B cell (primary cell): ENCODE data around the gene ZBTB14. TPM values are rescaled to one million over a fixed set of nuclear protein-coding genes. Genes with fewer than 3 reads are reported as not detected.

ENCODE experiments used
- ATAC-seq: fragments of 200-7000 bp; cut with Tn5 transposase; one replicate; pipeline ENCODE4 v1.10.0; 2021; ENCODE audit warnings: low read depth, mild to moderate bottlenecking, moderate number of reproducible peaks, moderate library complexity
- CTCF ChIA-PET: fragments of 350-600 bp; sonication (Branson Sonifier 250); formaldehyde crosslinking; loops from one replicate; lab custom pipeline; 2021; ENCODE audit warnings: antibody characterized with exemption, inconsistent platforms; lab: Charles Lee
- POLR2A ChIA-PET: fragments of 350-600 bp; sonication (Branson Sonifier 250); formaldehyde crosslinking; loops from one replicate; lab custom pipeline; 2021; ENCODE audit warnings: antibody characterized with exemption; lab: Charles Lee
- DNase-seq: peaks from one replicate; pipeline ENCODE4 v3.0.0; 2013
- H2AFZ ChIP-seq: 2 replicates; pipeline ENCODE4 v1.6.1; 2012; ENCODE audit warnings: mild to moderate bottlenecking, low read depth, low read length; ENCODE audit not compliant: insufficient read depth, poor library complexity, severe bottlenecking
- H3K27ac ChIP-seq, 2 donors: 1 replicate in 1 of 2; 2 replicates in 1 of 2; pipeline ENCODE4 v1.5.1; 2012 to 2013; ENCODE audit warnings: low read length in 2 of 2, mild to moderate bottlenecking in 2 of 2, moderate library complexity in 1 of 2
- H3K27me3 ChIP-seq, 4 experiments: fragments of 200-600 bp in 1 of 4; sonication (generic) in 1 of 4; replicated peaks in 1 of 4; 1 replicate in 2 of 4; 2 replicates in 2 of 4; pipeline versions ENCODE4 v1.6.1 to v1.7.0; 2013 to 2016; ENCODE audit warnings: low read length in 3 of 4, mild to moderate bottlenecking in 2 of 4, mixed read lengths in 1 of 4, moderate library complexity in 1 of 4; ENCODE audit not compliant: insufficient read depth in 4 of 4, control insufficient read depth in 3 of 4; ENCODE audit errors: control extremely low read depth in 1 of 4
- H3K36me3 ChIP-seq, 2 experiments: replicated peaks in 1 of 2; 1 replicate in 1 of 2; 2 replicates in 1 of 2; pipeline versions ENCODE4 v1.6.1 to v1.7.1; 2013; ENCODE audit warnings: low read length in 1 of 2; ENCODE audit not compliant: insufficient read depth in 2 of 2, control insufficient read depth in 1 of 2; ENCODE audit errors: control extremely low read depth in 1 of 2, extremely low read depth in 1 of 2
- H3K4me1 ChIP-seq, 2 donors: fragments of 200-600 bp in 1 of 2; sonication (generic) in 1 of 2; 1 replicate in 1 of 2; 2 replicates in 1 of 2; pipeline versions ENCODE4 v1.5.1 to v1.6.1; 2013 to 2017; ENCODE audit warnings: low read length in 2 of 2; ENCODE audit not compliant: control insufficient read depth in 2 of 2, insufficient read depth in 2 of 2
- H3K4me2 ChIP-seq: replicated peaks from 2 replicates; pipeline ENCODE3; 2012; ENCODE audit warnings: mild to moderate bottlenecking, low read depth, low read length; ENCODE audit not compliant: poor library complexity, severe bottlenecking
- H3K4me3 ChIP-seq, 5 experiments: fragments of 200-600 bp in 1 of 5; sonication (generic) in 1 of 5; 1 replicate in 3 of 5; 2 replicates in 2 of 5; pipeline versions ENCODE4 v1.5.1 to v1.7.0; 2011 to 2016; ENCODE audit warnings: low read length in 4 of 5, mild to moderate bottlenecking in 4 of 5, low read depth in 2 of 5, control low read depth in 1 of 5, moderate library complexity in 1 of 5; ENCODE audit not compliant: insufficient read depth in 1 of 5; ENCODE audit errors: control extremely low read depth in 1 of 5, extremely low read depth in 1 of 5
- H3K79me2 ChIP-seq: fragments of 200-600 bp; sonication (generic); one replicate; pipeline ENCODE4 v1.6.0; 2016; ENCODE audit warnings: low read length; ENCODE audit not compliant: control insufficient read depth, insufficient read depth
- H3K9ac ChIP-seq: fragments of 200-600 bp; sonication (generic); 2 replicates; pipeline ENCODE4 v1.6.1; 2017; ENCODE audit warnings: mild to moderate bottlenecking, low read length, moderate library complexity
- H3K9me3 ChIP-seq, 3 donors: one replicate each; pipeline versions ENCODE4 v1.6.1 to v1.7.1; 2013; ENCODE audit warnings: low read length in 2 of 3; ENCODE audit not compliant: control insufficient read depth in 2 of 3, insufficient read depth in 1 of 3; ENCODE audit errors: control extremely low read depth in 1 of 3
- H4K20me1 ChIP-seq: 2 replicates; pipeline ENCODE4 v1.6.0; 2012; ENCODE audit warnings: mild to moderate bottlenecking, low read length; ENCODE audit not compliant: insufficient read depth, control insufficient read depth, poor library complexity, severe bottlenecking
- H3K27ac Mint-ChIP-seq: one replicate; pipeline ENCODE4 v1.8.0; 2021; ENCODE audit warnings: mixed read lengths
- H3K27me3 Mint-ChIP-seq: one replicate; pipeline ENCODE4 v1.8.0; 2021; ENCODE audit warnings: mixed read lengths
- H3K4me1 Mint-ChIP-seq: one replicate; pipeline ENCODE4 v1.8.0; 2021; ENCODE audit warnings: mixed read lengths
- H3K4me3 Mint-ChIP-seq: one replicate; pipeline ENCODE4 v1.8.0; 2021; ENCODE audit warnings: mixed read lengths
- H3K9me3 Mint-ChIP-seq: one replicate; pipeline ENCODE4 v1.8.0; 2022; ENCODE audit warnings: mixed read lengths; ENCODE audit not compliant: insufficient read depth
- CTCF ChIP-seq: fragments of 200-600 bp; IDR thresholded peaks from one replicate; pipeline ENCODE4 v1.8.0; 2022; ENCODE audit warnings: antibody characterized with exemption, mild to moderate bottlenecking
- EZH2 ChIP-seq: IDR thresholded peaks from 2 replicates; pipeline ENCODE4 v1.6.1; 2012; ENCODE audit warnings: borderline replicate concordance, low read depth, mild to moderate bottlenecking, moderate library complexity, low read length; ENCODE audit not compliant: insufficient read depth, poor library complexity, severe bottlenecking
- WGBS: methylation state at CpG from one replicate; pipeline ENCODE4 v1.1.5; 2013; ENCODE audit warnings: missing lambda C conversion rate; ENCODE audit not compliant: insufficient coverage; 5-methylcytosine and 5-hydroxymethylcytosine counted together
- intact Hi-C: fragments of 100-400 bp; cut with micrococcal nuclease; formaldehyde crosslinking; loops from one replicate; pipeline ENCODE4 v1.10.0; 2022
- polyA plus RNA-seq: library from polyadenylated mRNA; depleted of rRNA; stranded (reverse); fragments of >200 nt; gene quantifications from 2 replicates; pipeline ENCODE4 v1.2.3, GENCODE V29; 2012
- total RNA-seq, 2 donors: library from RNA; stranded (reverse); fragments of 120-200 nt in 1 of 2; gene quantifications; 1 replicate in 1 of 2; 2 replicates in 1 of 2; pipeline versions ENCODE4 v1.2.3 to v1.2.4, GENCODE V29; 2013 to 2022

Gene ZBTB14
- total and polyA plus RNA-seq, 2 donors (not counting 1 experiment from before 2014, with no cell fraction given), result 12.3 to 34.2 TPM

- CTCF ChIA-PET, result no interaction called here
- Histone ChIP-seq H3K9me3 (no peaks in the 10 kb centered on the region), H3K4me3 (no peak overlapping the region), H3K27me3 (no peaks in the 10 kb centered on the region), H3K79me2 (peaks cover 22% of the 10 kb centered on the region), H3K36me3 (peaks cover under 1 to 11% of the 10 kb centered on the region in 2 experiments), H3K27ac (no peak overlapping the region), H3K4me2 (no peak overlapping the region), H4K20me1 (no peaks in the 10 kb centered on the region), H2AFZ (no peak overlapping the region), H3K4me1 (peaks cover 10 to 11% of the 10 kb centered on the region in 2 donors), H3K9ac (no peak overlapping the region)
- ATAC-seq (no peak), DNase-seq (no peak)
- Mint-ChIP-seq H3K4me3 (no peak overlapping the region), H3K4me1 (peaks cover 19% of the 10 kb centered on the region), H3K27ac (no peak overlapping the region), H3K9me3 (no peaks in the 10 kb centered on the region), H3K27me3 (no peaks in the 10 kb centered on the region)
- POLR2A ChIA-PET, result no interaction called here
- no peak for TF ChIP-seq EZH2
- no peak for TF ChIP-seq CTCF
- intact Hi-C loops, result no loop called here
These were observed 9.0 kb downstream of the ZBTB14 start for GRCh38 chr18:5286525-5286924.

- no peaks in the 10 kb centered on the region for H3K27me3 ChIP-seq
- no peak overlapping the region for H3K4me2 ChIP-seq
- no peak for TF ChIP-seq EZH2
- TF ChIP-seq CTCF, result no peak
- peaks cover 19% of the 10 kb centered on the region for H3K4me1 Mint-ChIP-seq
- no peaks in the 10 kb centered on the region for H3K27me3 Mint-ChIP-seq
- H3K9me3 ChIP-seq, result no peaks in the 10 kb centered on the region
- no peaks in the 10 kb centered on the region for H3K36me3 ChIP-seq
- no peak overlapping the region for H3K27ac Mint-ChIP-seq
- H3K4me1 ChIP-seq, result peaks cover 10 to 11% of the 10 kb centered on the region in 2 donors
- H4K20me1 ChIP-seq, result no peaks in the 10 kb centered on the region
- CTCF ChIA-PET, result interaction anchor here (0.7 kb wide), 1 partner anchor 11 kb away, joined by 3 read pairs; no protein-coding TSS in a partner anchor
- H2AFZ ChIP-seq, result no peak overlapping the region
- DNase-seq, result no peak
- H3K4me3 Mint-ChIP-seq, result no peak overlapping the region
- 71% methylated on average over 1 of the region's 2 CpGs for WGBS
- H3K9me3 Mint-ChIP-seq, result peaks cover 5% of the 10 kb centered on the region
- H3K4me3 ChIP-seq, result no peak overlapping the region
- H3K9ac ChIP-seq, result no peak overlapping the region
- intact Hi-C loops, result no loop called here
- POLR2A ChIA-PET, result no interaction called here
- H3K27ac ChIP-seq, result no peak overlapping the region
- peaks cover 13% of the 10 kb centered on the region for H3K79me2 ChIP-seq
- ATAC-seq, result no peak
These were observed 10.2 kb downstream of the ZBTB14 start for GRCh38 chr18:5285326-5285725.
